Esophagus squamous epithelium (tissue), 4 donors: ENCODE results near the gene TMEM184B.

Experiments used
- CTCF ChIP-seq, 6 experiments: fragments of 450-650 bp in 4 of 6; fragments of 200-600 bp in 2 of 6; sonication (generic) in 2 of 6; IDR thresholded peaks; one replicate each; pipeline ENCODE4 v1.5.1; 2016 to 2019; ENCODE audit warnings: antibody characterized with exemption in 6 of 6, mild to moderate bottlenecking in 4 of 6, moderate library complexity in 4 of 6
- POLR2A ChIP-seq, 4 donors: fragments of 450-650 bp; IDR thresholded peaks; one replicate each; pipeline ENCODE4 v1.6.1; 2017; ENCODE audit warnings: antibody characterized with exemption in 4 of 4, mild to moderate bottlenecking in 4 of 4, moderate library complexity in 3 of 4

- TF ChIP-seq CTCF (IDR thresholded peaks at IDR 0.05), result no peak
- TF ChIP-seq POLR2A (IDR thresholded peaks at IDR 0.05), result no peak
Observed at GRCh38 chr22:38300946-38301345, 28.1 kb upstream of the TMEM184B start.
